HCT116 (cell line): ENCODE data around the gene HSPA12B. TPM values are rescaled to one million over a fixed set of nuclear protein-coding genes. Genes with fewer than 3 reads are reported as not detected.

ENCODE experiments used
- ATAC-seq: fragments of 200-7000 bp; cut with Tn5 transposase; 2 replicates; pipeline ENCODE4 v1.9.1; 2020; ENCODE audit warnings: mild to moderate bottlenecking, moderate library complexity
- BruUV-seq: library from RNA; stranded (reverse); fragments of 400-500 nt; replicated peaks from 2 replicates; lab custom pipeline; 2021; lab: Mats Ljungman, UMichigan
- CTCF ChIA-PET: fragments of 300-600 bp; sonication (Branson Sonifier 250); formaldehyde crosslinking; loops from one replicate; lab custom pipeline; 2021; ENCODE audit warnings: antibody characterized with exemption; lab: Charles Lee
- POLR2A ChIA-PET: fragments of 300-600, 350-600 bp; sonication (Branson Sonifier 250); formaldehyde crosslinking; loops from one replicate; lab custom pipeline; 2021; ENCODE audit warnings: antibody characterized with exemption; lab: Charles Lee
- RAD21 ChIA-PET, 2 experiments: fragments of 300-600 bp; sonication (Branson Sonifier 250); formaldehyde crosslinking; loops; one replicate each; lab custom pipeline; 2023; ENCODE audit warnings: low total read pairs in 2 of 2; ENCODE audit not compliant: uncharacterized antibody in 2 of 2, unreplicated experiment in 2 of 2, low non-redundant PET in 1 of 2; lab: Charles Lee
- DNase-seq: peaks from one replicate; pipeline ENCODE4 v3.0.0-alpha.2; 2010; ENCODE audit warnings: low read depth, low spot score
- H2AFZ ChIP-seq: fragments of 200-600 bp; shearing (Covaris generic), sonication (generic); 2 replicates; pipeline ENCODE4 v1.6.1; 2017; ENCODE audit warnings: low read depth, mixed run types, mixed read lengths, antibody characterized with exemption, low read length; ENCODE audit not compliant: poor library complexity, severe bottlenecking
- H3K27ac ChIP-seq: 2 replicates; pipeline ENCODE4 v1.5.1; 2012; ENCODE audit warnings: low read depth, low read length
- H3K27me3 ChIP-seq: fragments of 200-600 bp; sonication (generic); 2 replicates; pipeline ENCODE4 v1.6.1; 2016; ENCODE audit warnings: mixed run types, low read length, mixed read lengths; ENCODE audit not compliant: insufficient read depth
- H3K36me3 ChIP-seq, 2 experiments: fragments of 200-500 bp in 1 of 2; fragments of 200-600 bp in 1 of 2; sonication (Bioruptor generic) in 1 of 2; sonication (generic) in 1 of 2; 2 replicates each; pipeline versions ENCODE4 v1.5.1 to v1.6.1; 2014 to 2016; ENCODE audit warnings: low read length in 2 of 2, inconsistent platforms in 1 of 2, mixed read lengths in 1 of 2, mixed run types in 1 of 2; ENCODE audit not compliant: insufficient read depth in 2 of 2, control insufficient read depth in 1 of 2
- H3K4me1 ChIP-seq, 2 experiments: fragments of 200-600 bp in 1 of 2; sonication (generic) in 1 of 2; 2 replicates each; pipeline versions ENCODE4 v1.5.1 to v1.6.1; 2012 to 2017; ENCODE audit warnings: low read length in 2 of 2, inconsistent platforms in 1 of 2, mild to moderate bottlenecking in 1 of 2, mixed read lengths in 1 of 2, mixed run types in 1 of 2, moderate library complexity in 1 of 2; ENCODE audit not compliant: insufficient read depth in 2 of 2, control insufficient read depth in 1 of 2
- H3K4me2 ChIP-seq: fragments of 200-600 bp; sonication (generic); 2 replicates; pipeline ENCODE4 v1.6.1; 2017; ENCODE audit warnings: mixed run types, low read length, mixed read lengths
- H3K4me3 ChIP-seq, 2 experiments: fragments of 200-600 bp in 1 of 2; sonication (generic) in 1 of 2; replicated peaks in 1 of 2; 2 replicates each; pipeline ENCODE4 v1.5.1; 2011 to 2016; ENCODE audit warnings: low read length in 2 of 2, control low read depth in 1 of 2, low read depth in 1 of 2, mild to moderate bottlenecking in 1 of 2, mixed read lengths in 1 of 2, mixed run types in 1 of 2
- H3K79me2 ChIP-seq: fragments of 200-600 bp; sonication (generic); 2 replicates; pipeline ENCODE4 v1.6.1; 2017; ENCODE audit warnings: mild to moderate bottlenecking, mixed run types, low read length, moderate library complexity, mixed read lengths; ENCODE audit not compliant: insufficient read depth
- H3K9ac ChIP-seq: fragments of 200-600 bp; sonication (generic); 2 replicates; pipeline ENCODE4 v1.6.1; 2016; ENCODE audit warnings: low read length, mixed read lengths
- H3K9me2 ChIP-seq: fragments of 200-600 bp; sonication (generic), shearing (Covaris generic); 2 replicates; pipeline ENCODE4 v1.6.1; 2017; ENCODE audit warnings: mixed run types, mild to moderate bottlenecking, moderate library complexity; ENCODE audit not compliant: insufficient read depth
- H3K9me3 ChIP-seq, 2 experiments: fragments of 200-500 bp in 1 of 2; fragments of 200-600 bp in 1 of 2; sonication (Bioruptor generic) in 1 of 2; sonication (generic) in 1 of 2; 2 replicates each; pipeline ENCODE4 v1.6.1; 2014 to 2017; ENCODE audit warnings: low read length in 2 of 2, mixed read lengths in 2 of 2, inconsistent platforms in 1 of 2, low read depth in 1 of 2, mild to moderate bottlenecking in 1 of 2, mixed run types in 1 of 2, moderate library complexity in 1 of 2; ENCODE audit not compliant: control insufficient read depth in 1 of 2, insufficient read depth in 1 of 2
- H4K20me1 ChIP-seq: fragments of 200-600 bp; sonication (generic), shearing (Covaris generic); 2 replicates; pipeline ENCODE4 v1.6.1; 2017; ENCODE audit warnings: mixed run types, mild to moderate bottlenecking, moderate library complexity; ENCODE audit not compliant: insufficient read depth
- CBX3 ChIP-seq: IDR thresholded peaks from 2 replicates; pipeline ENCODE4 v1.6.1; 2012; ENCODE audit warnings: low read depth
- EGR1 ChIP-seq: IDR thresholded peaks from 2 replicates; pipeline ENCODE4 v1.6.1; 2012; ENCODE audit warnings: low read depth
- ELF1 ChIP-seq: IDR thresholded peaks from 2 replicates; pipeline ENCODE4 v1.6.1; 2012; ENCODE audit warnings: low read depth, borderline replicate concordance
- EZH2 ChIP-seq: fragments of 200-600 bp; sonication (generic); IDR thresholded peaks from 2 replicates; pipeline ENCODE4 v1.6.1; 2017; ENCODE audit warnings: antibody characterized with exemption, mixed run types
- EZH2phosphoT487 ChIP-seq: fragments of 200-600 bp; IDR thresholded peaks from 2 replicates; pipeline ENCODE4 v1.6.1; 2018; ENCODE audit warnings: antibody characterized with exemption, borderline replicate concordance
- JUND ChIP-seq: IDR thresholded peaks from 2 replicates; pipeline ENCODE4 v1.6.1; 2012
- POLR2AphosphoS5 ChIP-seq: IDR thresholded peaks from 2 replicates; pipeline ENCODE4 v1.6.1; 2011; ENCODE audit warnings: mild to moderate bottlenecking, low read depth, low read length, moderate library complexity
- RAD21 ChIP-seq: IDR thresholded peaks from 2 replicates; pipeline ENCODE4 v1.6.1; 2012; ENCODE audit warnings: low read depth, mild to moderate bottlenecking
- SIN3A ChIP-seq: IDR thresholded peaks from 2 replicates; pipeline ENCODE4 v1.6.1; 2012; ENCODE audit warnings: low read depth
- SP1 ChIP-seq: IDR thresholded peaks from 2 replicates; pipeline ENCODE4 v1.6.1; 2012; ENCODE audit warnings: low read depth
- SRF ChIP-seq: IDR thresholded peaks from 2 replicates; pipeline ENCODE4 v1.6.1; 2012; ENCODE audit warnings: low read depth
- TCF7L2 ChIP-seq: IDR thresholded peaks from 2 replicates; pipeline ENCODE4 v1.7.0; 2011; ENCODE audit warnings: borderline replicate concordance, inconsistent platforms; ENCODE audit not compliant: insufficient read depth, insufficient read length; ENCODE audit errors: extremely low read depth
- ZFX ChIP-seq: fragments of 450-650 bp; IDR thresholded peaks from 2 replicates; pipeline ENCODE4 v1.6.1; 2017
- ZNF274 ChIP-seq: fragments of 200-500 bp; sonication (Bioruptor generic); IDR thresholded peaks from 2 replicates; pipeline ENCODE4 v1.6.1; 2014; ENCODE audit warnings: mild to moderate bottlenecking, low read depth, low read length, inconsistent platforms
- intact Hi-C: fragments of 100-400 bp; cut with micrococcal nuclease; formaldehyde crosslinking; loops from 2 replicates; pipeline ENCODE4 v1.10.0; 2022
- total RNA-seq: library from RNA; stranded (reverse); gene quantifications from one replicate; pipeline ENCODE4 v1.2.1, GENCODE V29; 2021; ENCODE audit not compliant: unreplicated experiment
- TF ChIP-seq, protein P1 (sequence below), 3 experiments: fragments of 200-600 bp in 1 of 3; sonication (generic) in 1 of 3; IDR thresholded peaks in 2 of 3; conservative IDR thresholded peaks in 1 of 3; 2 replicates each; pipeline ENCODE4 v1.5.1; 2012 to 2017; ENCODE audit warnings: low read depth in 2 of 3, low read length in 2 of 3, antibody characterized with exemption in 1 of 3, borderline replicate concordance in 1 of 3, control low read depth in 1 of 3, mild to moderate bottlenecking in 1 of 3, mixed read lengths in 1 of 3, mixed run types in 1 of 3, moderate library complexity in 1 of 3; ENCODE audit not compliant: insufficient read depth in 1 of 3
- TF ChIP-seq, protein P2 (sequence below): IDR thresholded peaks from 2 replicates; pipeline ENCODE4 v1.6.1; 2012; ENCODE audit warnings: low read depth
- TF ChIP-seq, protein P3 (sequence below): IDR thresholded peaks from 2 replicates; pipeline ENCODE4 v1.6.1; 2011; ENCODE audit warnings: mild to moderate bottlenecking, low read length, moderate library complexity; ENCODE audit not compliant: insufficient replicate concordance; ENCODE audit errors: extremely low read depth

The HSPA12B gene
- total RNA-seq, 1 experiment from 2014 or later, result not detected

DNA sequence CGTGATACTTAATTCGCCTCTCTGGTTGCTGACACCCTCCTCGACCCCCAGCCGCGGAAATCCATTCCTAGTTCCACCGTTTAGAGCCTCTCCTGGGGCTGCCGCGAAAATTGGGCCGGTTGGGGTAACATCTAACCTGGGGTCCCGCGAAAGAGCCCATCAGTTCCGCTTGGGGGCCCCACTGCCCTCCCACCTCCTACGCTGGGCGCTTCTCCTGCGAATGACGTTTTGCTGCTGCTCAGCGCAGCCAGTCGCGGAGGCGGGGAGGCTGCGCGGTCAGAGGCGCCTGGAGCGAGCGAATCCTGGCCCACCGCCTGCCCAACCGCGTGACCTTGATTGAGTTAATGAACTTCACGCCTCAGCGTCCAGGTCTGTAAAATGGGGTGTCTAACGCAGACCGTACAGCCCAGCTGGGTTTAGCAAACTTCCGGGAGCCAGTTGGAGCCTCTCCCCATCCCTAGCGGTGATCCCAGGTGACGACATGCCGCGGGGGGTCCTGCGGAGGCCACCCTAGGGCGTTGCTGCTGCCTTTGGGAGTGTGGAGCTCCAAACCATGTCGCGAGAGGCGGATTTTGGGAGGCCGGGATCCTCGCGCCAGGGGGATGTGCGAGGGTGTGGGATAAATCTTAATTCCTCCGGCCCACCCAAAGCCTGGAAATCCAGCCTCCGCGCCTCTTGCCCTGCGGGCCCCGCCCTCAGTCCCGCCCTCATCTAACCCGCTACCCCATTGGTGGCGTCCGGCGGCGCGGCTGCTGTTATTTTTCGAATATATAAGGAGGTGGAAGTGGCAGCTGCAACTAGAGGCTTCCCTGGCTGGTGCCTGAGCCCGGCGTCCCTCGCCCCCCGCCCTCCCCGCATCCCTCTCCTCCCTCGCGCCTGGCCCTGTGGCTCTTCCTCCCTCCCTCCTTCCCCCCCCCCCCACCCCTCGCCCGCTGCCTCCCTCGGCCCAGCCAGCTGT, 63.3 kb downstream of the HSPA12B start, which contains the start of gene CDC25B:
TSS of gene CDC25B (plus strand) at position 800 of the 958 bp plus-strand sequence. CDS start 222 bp downstream, outside the sequence.
- intact Hi-C loops, result no loop called here
- RAD21 ChIA-PET, result interaction anchor here in 1 of 2 experiments (0.6 to 0.8 kb wide), 2 partner anchors 16 to 23 kb away, joined by 3 read pairs; no protein-coding TSS in a partner anchor
- TF ChIP-seq EZH2phosphoT487 (no peak), ZNF274 (no peak), CBX3 (peak; percentile 0; the same call in 1 of the 2 replicates), RAD21 (0 out of 2 replicates have a peak, but pooled peaks have one; percentile 17), EGR1 (peak; percentile 82), ELF1 (no peak; the same call in 1 of the 2 replicates), ZFX (no peak), SP1 (peak; percentile 52), JUND (no peak), SRF (no peak), EZH2 (no peak), POLR2AphosphoS5 (peak; percentile 86), SIN3A (peak; percentile 89), TCF7L2 (no peak)
- TF ChIP-seq, protein P1, sequence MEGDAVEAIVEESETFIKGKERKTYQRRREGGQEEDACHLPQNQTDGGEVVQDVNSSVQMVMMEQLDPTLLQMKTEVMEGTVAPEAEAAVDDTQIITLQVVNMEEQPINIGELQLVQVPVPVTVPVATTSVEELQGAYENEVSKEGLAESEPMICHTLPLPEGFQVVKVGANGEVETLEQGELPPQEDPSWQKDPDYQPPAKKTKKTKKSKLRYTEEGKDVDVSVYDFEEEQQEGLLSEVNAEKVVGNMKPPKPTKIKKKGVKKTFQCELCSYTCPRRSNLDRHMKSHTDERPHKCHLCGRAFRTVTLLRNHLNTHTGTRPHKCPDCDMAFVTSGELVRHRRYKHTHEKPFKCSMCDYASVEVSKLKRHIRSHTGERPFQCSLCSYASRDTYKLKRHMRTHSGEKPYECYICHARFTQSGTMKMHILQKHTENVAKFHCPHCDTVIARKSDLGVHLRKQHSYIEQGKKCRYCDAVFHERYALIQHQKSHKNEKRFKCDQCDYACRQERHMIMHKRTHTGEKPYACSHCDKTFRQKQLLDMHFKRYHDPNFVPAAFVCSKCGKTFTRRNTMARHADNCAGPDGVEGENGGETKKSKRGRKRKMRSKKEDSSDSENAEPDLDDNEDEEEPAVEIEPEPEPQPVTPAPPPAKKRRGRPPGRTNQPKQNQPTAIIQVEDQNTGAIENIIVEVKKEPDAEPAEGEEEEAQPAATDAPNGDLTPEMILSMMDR (IDR thresholded peaks at IDR 0.05 in 2 of 3, conservative IDR thresholded peaks at IDR 0.05 in 1 of 3; ENCODE audit: borderline replicate concordance in 1 of 3, insufficient read depth in 1 of 3, low read depth in 2 of 3, low read length in 2 of 3), result peak in 2 of 3 experiments; percentile 29 to 53; a peak in 3 of 6 replicates
- TF ChIP-seq, protein P2, sequence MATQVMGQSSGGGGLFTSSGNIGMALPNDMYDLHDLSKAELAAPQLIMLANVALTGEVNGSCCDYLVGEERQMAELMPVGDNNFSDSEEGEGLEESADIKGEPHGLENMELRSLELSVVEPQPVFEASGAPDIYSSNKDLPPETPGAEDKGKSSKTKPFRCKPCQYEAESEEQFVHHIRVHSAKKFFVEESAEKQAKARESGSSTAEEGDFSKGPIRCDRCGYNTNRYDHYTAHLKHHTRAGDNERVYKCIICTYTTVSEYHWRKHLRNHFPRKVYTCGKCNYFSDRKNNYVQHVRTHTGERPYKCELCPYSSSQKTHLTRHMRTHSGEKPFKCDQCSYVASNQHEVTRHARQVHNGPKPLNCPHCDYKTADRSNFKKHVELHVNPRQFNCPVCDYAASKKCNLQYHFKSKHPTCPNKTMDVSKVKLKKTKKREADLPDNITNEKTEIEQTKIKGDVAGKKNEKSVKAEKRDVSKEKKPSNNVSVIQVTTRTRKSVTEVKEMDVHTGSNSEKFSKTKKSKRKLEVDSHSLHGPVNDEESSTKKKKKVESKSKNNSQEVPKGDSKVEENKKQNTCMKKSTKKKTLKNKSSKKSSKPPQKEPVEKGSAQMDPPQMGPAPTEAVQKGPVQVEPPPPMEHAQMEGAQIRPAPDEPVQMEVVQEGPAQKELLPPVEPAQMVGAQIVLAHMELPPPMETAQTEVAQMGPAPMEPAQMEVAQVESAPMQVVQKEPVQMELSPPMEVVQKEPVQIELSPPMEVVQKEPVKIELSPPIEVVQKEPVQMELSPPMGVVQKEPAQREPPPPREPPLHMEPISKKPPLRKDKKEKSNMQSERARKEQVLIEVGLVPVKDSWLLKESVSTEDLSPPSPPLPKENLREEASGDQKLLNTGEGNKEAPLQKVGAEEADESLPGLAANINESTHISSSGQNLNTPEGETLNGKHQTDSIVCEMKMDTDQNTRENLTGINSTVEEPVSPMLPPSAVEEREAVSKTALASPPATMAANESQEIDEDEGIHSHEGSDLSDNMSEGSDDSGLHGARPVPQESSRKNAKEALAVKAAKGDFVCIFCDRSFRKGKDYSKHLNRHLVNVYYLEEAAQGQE, result no peak
- TF ChIP-seq, protein P3, sequence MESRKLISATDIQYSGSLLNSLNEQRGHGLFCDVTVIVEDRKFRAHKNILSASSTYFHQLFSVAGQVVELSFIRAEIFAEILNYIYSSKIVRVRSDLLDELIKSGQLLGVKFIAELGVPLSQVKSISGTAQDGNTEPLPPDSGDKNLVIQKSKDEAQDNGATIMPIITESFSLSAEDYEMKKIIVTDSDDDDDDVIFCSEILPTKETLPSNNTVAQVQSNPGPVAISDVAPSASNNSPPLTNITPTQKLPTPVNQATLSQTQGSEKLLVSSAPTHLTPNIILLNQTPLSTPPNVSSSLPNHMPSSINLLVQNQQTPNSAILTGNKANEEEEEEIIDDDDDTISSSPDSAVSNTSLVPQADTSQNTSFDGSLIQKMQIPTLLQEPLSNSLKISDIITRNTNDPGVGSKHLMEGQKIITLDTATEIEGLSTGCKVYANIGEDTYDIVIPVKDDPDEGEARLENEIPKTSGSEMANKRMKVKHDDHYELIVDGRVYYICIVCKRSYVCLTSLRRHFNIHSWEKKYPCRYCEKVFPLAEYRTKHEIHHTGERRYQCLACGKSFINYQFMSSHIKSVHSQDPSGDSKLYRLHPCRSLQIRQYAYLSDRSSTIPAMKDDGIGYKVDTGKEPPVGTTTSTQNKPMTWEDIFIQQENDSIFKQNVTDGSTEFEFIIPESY, result no peak

More for the DNA sequence above, 63.3 kb downstream of the HSPA12B start, which contains the start of gene CDC25B:
- DNase-seq (peak; percentile 84), ATAC-seq (peak; percentile 80)
- no peaks in the 10 kb centered on the region for H4K20me1 ChIP-seq
- no peaks in the 10 kb centered on the region for H3K9me3 ChIP-seq
- H3K4me2 ChIP-seq, result peak within 1 kb of the TSS; percentile 94
- H3K79me2 ChIP-seq, result peaks cover 44% of the 10 kb centered on the region
- H3K27ac ChIP-seq, result peak within 1 kb of the TSS; percentile 97
- peaks cover 25 to 51% of the 10 kb centered on the region in 2 experiments for H3K4me1 ChIP-seq
- H3K9me2 ChIP-seq, result no peaks in the 10 kb centered on the region
- peak within 1 kb of the TSS; percentile 95 for H3K9ac ChIP-seq
- H2AFZ ChIP-seq, result no peak within 1 kb of the TSS
- peaks cover 18 to 28% of the 10 kb centered on the region in 2 experiments; a peak in 3 of 4 replicates for H3K36me3 ChIP-seq
- ChIA-PET POLR2A (interaction anchor here (1.1 to 2.5 kb wide), 3 partner anchors 17 to 25 kb away, joined by 5 to 14 read pairs (median 12); partner anchors contain the start of gene AP5S1), CTCF (interaction anchor here (0.7 to 1.9 kb wide), 7 partner anchors 9 to 59 kb away, joined by 3 to 9 read pairs (median 3); partner anchors contain the start of genes CENPB and SPEF1)
- no peaks in the 10 kb centered on the region for H3K27me3 ChIP-seq
- peak within 1 kb of the TSS; percentile 66 to 80 for H3K4me3 ChIP-seq
- TSS peak; percentile 82 for BruUV-seq
